Umbilical cord (tissue), 2 donors: ENCODE data around the gene CBFA2T2. TPM values are rescaled to one million over a fixed set of nuclear protein-coding genes. Genes with fewer than 3 reads are reported as not detected.
"Not testable (repeated sequence)": the region's sequence is repeated elsewhere in the genome, so short reads cannot be mapped to it uniquely, and the experiment has no call there.

Experiments
- DNase-seq: peaks from one replicate; pipeline ENCODE4 v3.0.0-alpha.2; 2015; ENCODE audit warnings: low spot score
- total RNA-seq: library from RNA; depleted of rRNA; stranded (reverse); fragments of >200 nt; gene quantifications from one replicate; pipeline ENCODE4 v1.2.3, GENCODE V29; 2014; ENCODE audit warnings: low replicate concordance; ENCODE audit not compliant: insufficient read depth

Gene CBFA2T2
- total RNA-seq, 1 donor from 2014 or later: 8.2 TPM

GRCh38 chr20:33506576-33506975 is 16.7 kb downstream of the CBFA2T2 start:
- no peak for DNase-seq

- no peak for DNase-seq
Observed at GRCh38 chr20:33507461-33507860, 17.6 kb downstream of the CBFA2T2 start.

GRCh38 chr20:33508015-33508414 is 18.1 kb downstream of the CBFA2T2 start:
- not testable (repeated sequence) for DNase-seq

- not testable (repeated sequence) for DNase-seq
Observed at GRCh38 chr20:33509057-33509456, 19.2 kb downstream of the CBFA2T2 start.

- not testable (repeated sequence) for DNase-seq
Observed at GRCh38 chr20:33511876-33512275, 22.0 kb downstream of the CBFA2T2 start.

- no peak for DNase-seq
Observed at GRCh38 chr20:33515569-33516216, 25.8 kb downstream of the CBFA2T2 start.

GRCh38 chr20:33516882-33517281 is 27.0 kb downstream of the CBFA2T2 start:
- no peak for DNase-seq

GRCh38 chr20:33518071-33518470 is 28.2 kb downstream of the CBFA2T2 start:
- DNase-seq: peak; percentile 60

GRCh38 chr20:33521461-33521860 is 31.6 kb downstream of the CBFA2T2 start:
- DNase-seq: no peak

GRCh38 chr20:33522256-33522820 is 32.4 kb downstream of the CBFA2T2 start:
- peak; percentile 39 for DNase-seq

GRCh38 chr20:33524261-33524660 is 34.4 kb downstream of the CBFA2T2 start:
- no peak for DNase-seq

GRCh38 chr20:33526769-33527168 is 36.9 kb downstream of the CBFA2T2 start:
- no peak for DNase-seq

GRCh38 chr20:33531047-33531877 is 41.4 kb downstream of the CBFA2T2 start:
- peak; percentile 77 for DNase-seq

- no peak for DNase-seq
Observed at GRCh38 chr20:33531885-33532284, 42.0 kb downstream of the CBFA2T2 start.

GRCh38 chr20:33532753-33533459 is 43.0 kb downstream of the CBFA2T2 start:
- peak; percentile 86 for DNase-seq

- not testable (repeated sequence) for DNase-seq
Observed at GRCh38 chr20:33535717-33536116, 45.8 kb downstream of the CBFA2T2 start.

- no peak for DNase-seq
Observed at GRCh38 chr20:33537608-33538007, 47.7 kb downstream of the CBFA2T2 start.

GRCh38 chr20:33539129-33539528 is 49.2 kb downstream of the CBFA2T2 start:
- no peak for DNase-seq

- no peak for DNase-seq
Observed at GRCh38 chr20:33540427-33540826, 50.5 kb downstream of the CBFA2T2 start.

- DNase-seq: no peak
Observed at GRCh38 chr20:33541074-33541473, 51.2 kb downstream of the CBFA2T2 start.

- no peak for DNase-seq
Observed at GRCh38 chr20:33541797-33542196, 51.9 kb downstream of the CBFA2T2 start.

GRCh38 chr20:33545763-33546162 is 55.9 kb downstream of the CBFA2T2 start:
- DNase-seq: no peak
